ENCODE results near the gene COPS7B. TPM values are rescaled to one million over a fixed set of nuclear protein-coding genes. Genes with fewer than 3 reads are reported as not detected.

Gene COPS7B
- total RNA-seq, 1 experiment from 2014 or later = 54.6 TPM

DNA sequence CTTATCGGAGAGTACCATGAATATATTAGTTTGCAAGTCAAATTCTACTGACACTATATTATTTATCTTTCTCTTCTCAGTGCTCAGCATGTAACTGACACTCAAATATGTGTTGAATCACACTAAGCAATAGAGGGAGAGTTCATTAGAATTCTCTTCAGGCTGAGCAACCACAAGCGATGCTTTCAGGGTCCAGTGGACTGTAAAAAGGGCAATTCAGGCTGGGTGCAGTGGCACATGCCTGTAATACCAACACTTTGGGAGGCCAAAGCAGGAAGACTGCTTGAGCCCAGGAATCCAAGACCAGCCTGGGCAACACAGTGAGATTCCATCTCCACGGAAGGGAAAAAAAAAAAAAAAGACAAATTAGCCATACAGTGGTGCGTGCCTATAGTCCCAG lies 21.5 kb upstream of the COPS7B start:
- Mint-ChIP-seq H3K4me3 (ENCODE audit: low read depth, unreplicated experiment) (no peak overlapping the region), H3K4me1 (ENCODE audit: low read depth, unreplicated experiment) (peaks cover 16% of the 10 kb centered on the region), H3K9me3 (ENCODE audit: low read depth, unreplicated experiment) (no peaks in the 10 kb centered on the region), H3K27ac (ENCODE audit: unreplicated experiment) (no peak overlapping the region), H3K27me3 (ENCODE audit: unreplicated experiment) (no peaks in the 10 kb centered on the region), H3K36me3 (ENCODE audit: insufficient read depth, unreplicated experiment) (no peaks in the 10 kb centered on the region)
- TF ChIP-seq, protein P1, sequence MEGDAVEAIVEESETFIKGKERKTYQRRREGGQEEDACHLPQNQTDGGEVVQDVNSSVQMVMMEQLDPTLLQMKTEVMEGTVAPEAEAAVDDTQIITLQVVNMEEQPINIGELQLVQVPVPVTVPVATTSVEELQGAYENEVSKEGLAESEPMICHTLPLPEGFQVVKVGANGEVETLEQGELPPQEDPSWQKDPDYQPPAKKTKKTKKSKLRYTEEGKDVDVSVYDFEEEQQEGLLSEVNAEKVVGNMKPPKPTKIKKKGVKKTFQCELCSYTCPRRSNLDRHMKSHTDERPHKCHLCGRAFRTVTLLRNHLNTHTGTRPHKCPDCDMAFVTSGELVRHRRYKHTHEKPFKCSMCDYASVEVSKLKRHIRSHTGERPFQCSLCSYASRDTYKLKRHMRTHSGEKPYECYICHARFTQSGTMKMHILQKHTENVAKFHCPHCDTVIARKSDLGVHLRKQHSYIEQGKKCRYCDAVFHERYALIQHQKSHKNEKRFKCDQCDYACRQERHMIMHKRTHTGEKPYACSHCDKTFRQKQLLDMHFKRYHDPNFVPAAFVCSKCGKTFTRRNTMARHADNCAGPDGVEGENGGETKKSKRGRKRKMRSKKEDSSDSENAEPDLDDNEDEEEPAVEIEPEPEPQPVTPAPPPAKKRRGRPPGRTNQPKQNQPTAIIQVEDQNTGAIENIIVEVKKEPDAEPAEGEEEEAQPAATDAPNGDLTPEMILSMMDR (IDR thresholded peaks at IDR 0.05; ENCODE audit: unreplicated experiment) = no peak
- DNase-seq = no peak
- no TSS peak for BruUV-seq (replicated peaks)
- intact Hi-C loops (cut with micrococcal nuclease; ENCODE audit: unreplicated experiment) = no loop called here
- CTCF ChIA-PET = no interaction called here

DNA sequence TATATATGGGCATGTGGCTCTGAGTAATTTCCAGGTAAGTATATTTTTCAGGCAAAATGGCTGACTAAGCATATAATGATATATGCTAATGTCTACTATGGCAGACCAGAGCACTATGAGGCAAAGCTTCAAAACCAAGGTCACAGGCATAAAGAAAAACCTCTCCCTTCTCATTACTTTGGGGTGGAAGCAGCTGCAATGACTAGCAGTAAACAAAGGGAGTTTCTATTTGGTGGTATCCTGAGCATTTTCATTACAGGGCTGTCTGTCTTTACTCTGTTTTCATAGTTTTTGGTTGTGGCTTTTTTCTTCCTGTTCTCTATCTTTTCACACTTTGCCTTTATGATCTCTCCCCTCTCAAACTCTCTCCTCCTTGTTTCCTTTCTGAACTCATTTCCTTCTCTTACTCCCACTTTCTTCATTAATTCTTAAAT lies 20.7 kb upstream of the COPS7B start:
- peaks cover 16% of the 10 kb centered on the region for H3K4me1 Mint-ChIP-seq (ENCODE audit: low read depth, unreplicated experiment)
- H3K27me3 Mint-ChIP-seq (ENCODE audit: unreplicated experiment) = no peaks in the 10 kb centered on the region
- DNase-seq = no peak
- CTCF ChIA-PET = interaction anchor here (0.6 kb wide), 1 partner anchor 535 kb away, joined by 3 read pairs; no protein-coding TSS in a partner anchor
- H3K27ac Mint-ChIP-seq (ENCODE audit: unreplicated experiment) = no peak overlapping the region
- TF ChIP-seq, protein P1 (IDR thresholded peaks at IDR 0.05; ENCODE audit: unreplicated experiment) = no peak
- no peaks in the 10 kb centered on the region for H3K36me3 Mint-ChIP-seq (ENCODE audit: insufficient read depth, unreplicated experiment)
- BruUV-seq (replicated peaks) = no TSS peak
- H3K9me3 Mint-ChIP-seq (ENCODE audit: low read depth, unreplicated experiment) = no peaks in the 10 kb centered on the region
- no peak overlapping the region for H3K4me3 Mint-ChIP-seq (ENCODE audit: low read depth, unreplicated experiment)
- intact Hi-C loops (cut with micrococcal nuclease; ENCODE audit: unreplicated experiment) = no loop called here

DNA sequence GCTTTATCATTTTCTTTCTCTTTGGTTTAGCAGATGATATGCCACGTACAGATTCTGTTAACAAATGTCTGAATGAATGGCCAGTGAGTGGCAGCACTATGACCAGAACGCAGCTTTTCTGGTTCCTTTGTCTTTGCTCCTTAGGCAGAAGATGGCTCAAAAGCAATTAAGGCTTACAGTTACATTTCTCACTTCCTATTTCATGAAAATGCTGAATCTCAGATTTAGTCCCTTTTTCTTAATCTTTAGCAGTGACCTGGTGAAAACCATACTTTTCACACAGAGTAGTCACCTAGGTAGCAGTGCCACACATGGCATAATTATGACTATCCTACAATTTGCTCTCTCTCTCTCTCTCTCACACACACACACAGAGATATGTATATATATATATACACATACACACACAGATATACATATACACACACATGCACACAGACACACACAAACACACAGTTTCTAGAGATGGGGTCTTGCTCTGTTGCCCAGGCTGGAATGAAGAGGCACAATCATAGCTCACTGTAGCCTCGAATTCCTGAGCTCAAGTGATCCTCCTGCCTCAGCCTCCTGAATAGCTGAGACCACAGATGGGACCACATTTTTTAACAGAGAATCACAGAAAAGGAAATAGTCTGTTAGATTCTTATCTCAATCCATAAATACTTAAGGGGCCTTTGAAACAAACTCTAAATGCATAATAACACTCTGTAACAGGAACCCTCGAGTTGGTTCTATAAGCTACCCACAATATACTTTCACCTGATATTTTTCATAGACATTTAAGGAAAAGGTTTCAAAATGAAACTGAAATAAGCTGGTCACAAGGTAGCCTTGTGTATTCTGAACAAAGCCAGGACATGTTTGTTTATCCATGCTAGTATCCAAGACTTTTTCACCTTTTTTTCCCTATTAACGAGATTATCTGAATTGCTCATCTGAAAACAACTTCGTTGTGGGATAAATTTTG lies 16.8 kb upstream of the COPS7B start:
- Mint-ChIP-seq H3K27ac (ENCODE audit: unreplicated experiment) (no peak overlapping the region), H3K4me3 (ENCODE audit: low read depth, unreplicated experiment) (no peak overlapping the region), H3K27me3 (ENCODE audit: unreplicated experiment) (no peaks in the 10 kb centered on the region), H3K9me3 (ENCODE audit: low read depth, unreplicated experiment) (no peaks in the 10 kb centered on the region), H3K36me3 (ENCODE audit: insufficient read depth, unreplicated experiment) (no peaks in the 10 kb centered on the region), H3K4me1 (ENCODE audit: low read depth, unreplicated experiment) (peaks cover 16% of the 10 kb centered on the region)
- TF ChIP-seq, protein P1 (IDR thresholded peaks at IDR 0.05; ENCODE audit: unreplicated experiment) = no peak
- DNase-seq = no peak
- intact Hi-C loops (cut with micrococcal nuclease; ENCODE audit: unreplicated experiment) = no loop called here
- BruUV-seq (replicated peaks) = no TSS peak
- CTCF ChIA-PET = no interaction called here

DNA sequence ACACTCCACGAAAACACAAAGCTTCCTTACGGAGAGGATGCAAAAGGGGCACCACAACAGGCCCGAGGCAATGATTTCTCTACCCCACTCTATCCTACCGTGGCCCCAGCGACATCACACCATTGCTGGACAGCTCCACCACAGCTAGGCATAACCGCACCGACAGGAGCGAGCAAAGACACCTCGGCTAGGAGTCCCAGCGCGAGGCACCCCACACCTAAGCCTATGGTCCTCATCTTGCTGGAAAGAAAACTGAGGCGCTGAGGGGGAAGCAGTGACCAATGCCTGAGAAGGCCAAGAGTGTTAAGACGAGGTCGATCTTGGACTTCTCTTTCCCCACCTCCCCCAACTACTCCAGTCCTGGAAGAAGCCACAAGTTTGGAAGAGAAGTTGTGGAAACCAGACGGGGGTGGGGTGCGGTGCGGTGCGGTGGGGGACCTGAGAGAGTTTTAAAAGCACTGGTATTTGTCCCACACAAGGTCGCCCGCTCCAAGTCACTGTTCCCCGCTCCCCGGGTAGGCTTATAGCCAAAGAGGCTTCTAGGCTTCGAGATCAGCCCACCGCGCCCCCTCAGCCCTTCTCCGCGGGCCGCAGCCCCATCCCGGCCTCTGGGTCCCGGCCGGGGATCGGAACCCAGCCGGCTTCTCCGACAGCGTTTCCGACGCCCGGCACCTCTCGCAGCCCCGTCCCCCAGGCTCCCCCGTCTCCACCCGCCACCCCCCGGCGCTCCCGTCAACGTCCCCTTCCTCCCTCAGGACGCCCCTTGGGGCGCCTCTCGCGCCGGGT lies 5.9 kb upstream of the COPS7B start:
- intact Hi-C loops (cut with micrococcal nuclease; ENCODE audit: unreplicated experiment) = no loop called here
- peaks cover 25% of the 10 kb centered on the region for H3K4me1 Mint-ChIP-seq (ENCODE audit: low read depth, unreplicated experiment)
- peak overlapping the region; percentile 86 for H3K27ac Mint-ChIP-seq (ENCODE audit: unreplicated experiment)
- CTCF ChIA-PET = interaction anchor here (0.6 kb wide), 1 partner anchor 15 kb away, joined by 3 read pairs; no protein-coding TSS in a partner anchor
- no peaks in the 10 kb centered on the region for H3K9me3 Mint-ChIP-seq (ENCODE audit: low read depth, unreplicated experiment)
- TF ChIP-seq, protein P1 (IDR thresholded peaks at IDR 0.05; ENCODE audit: unreplicated experiment) = no peak
- no TSS peak for BruUV-seq (replicated peaks)
- H3K4me3 Mint-ChIP-seq (ENCODE audit: low read depth, unreplicated experiment) = peak overlapping the region; percentile 94
- H3K36me3 Mint-ChIP-seq (ENCODE audit: insufficient read depth, unreplicated experiment) = peaks cover 32% of the 10 kb centered on the region
- peak; percentile 27 for DNase-seq
- no peaks in the 10 kb centered on the region for H3K27me3 Mint-ChIP-seq (ENCODE audit: unreplicated experiment)

Measured in Calu3 (cell line).